Fibroblast of skin of left biceps (primary cell): ENCODE data around the gene FHL3.
A peak's percentile ranks its signal among the peaks of the same experiment; 100 is the strongest.

Source experiments
- DNase-seq, 2 experiments: peaks; one replicate each; pipeline ENCODE4 v3.0.0-alpha.2; 2013; ENCODE audit warnings: low read depth in 2 of 2

Gene FHL3

GRCh38 chr1:38005195-38006007 is at the start of gene FHL3:
FHL3 (minus strand) TSS chr1:38005514; CDS start chr1:37999412, 6,102 bp downstream.
- DNase-seq = no peak

GRCh38 chr1:38053416-38054091 is 48.2 kb upstream of the FHL3 start:
- DNase-seq = no peak

GRCh38 chr1:38052750-38053415 is 47.6 kb upstream of the FHL3 start:
- no peak for DNase-seq

GRCh38 chr1:38051079-38051543 is 45.8 kb upstream of the FHL3 start:
- no peak for DNase-seq

GRCh38 chr1:38050397-38051078 is 45.2 kb upstream of the FHL3 start:
- no peak for DNase-seq

GRCh38 chr1:38047603-38048141 is 42.4 kb upstream of the FHL3 start:
- no peak for DNase-seq

GRCh38 chr1:38046884-38047602 is 41.7 kb upstream of the FHL3 start:
- DNase-seq = peak; percentile 56

- no peak for DNase-seq
These were observed 41.1 kb upstream of the FHL3 start, which contains the start of gene POU3F1 for GRCh38 chr1:38046333-38046883. POU3F1 (minus strand) TSS chr1:38046793; CDS start chr1:38046743, 50 bp downstream.

- no peak for DNase-seq
These were observed 40.4 kb upstream of the FHL3 start for GRCh38 chr1:38045401-38046332.

- no peak for DNase-seq
These were observed 39.2 kb upstream of the FHL3 start for GRCh38 chr1:38044221-38045215.

GRCh38 chr1:38043036-38043747 is 37.9 kb upstream of the FHL3 start:
- DNase-seq = no peak

- no peak for DNase-seq
These were observed 36.9 kb upstream of the FHL3 start for GRCh38 chr1:38041936-38042834.

GRCh38 chr1:38039331-38040088 is 34.2 kb upstream of the FHL3 start:
- DNase-seq = no peak

GRCh38 chr1:38038861-38039260 is 33.5 kb upstream of the FHL3 start:
- DNase-seq = no peak

GRCh38 chr1:38037221-38037939 is 32.1 kb upstream of the FHL3 start:
- no peak for DNase-seq
